Choroid plexus epithelial cell (primary cell): ENCODE data around the gene SLC35F2.
"Not testable (repeated sequence)": the region's sequence is repeated elsewhere in the genome, so short reads cannot be mapped to it uniquely, and the experiment has no call there.

Source experiments
- DNase-seq: peaks from one replicate; pipeline ENCODE4 v3.0.0-alpha.2; 2010; ENCODE audit warnings: low read depth
- H3K4me3 ChIP-seq: 2 replicates; pipeline ENCODE4 v1.5.1; 2011; ENCODE audit warnings: low read depth, mild to moderate bottlenecking, control low read depth, low read length, moderate library complexity
- TF ChIP-seq, protein P1 (sequence below): conservative IDR thresholded peaks from 2 replicates; pipeline ENCODE4 v1.5.1; 2011; ENCODE audit warnings: low read depth, mild to moderate bottlenecking, control low read depth, inconsistent platforms, low read length, moderate library complexity

SLC35F2 gene, protein sequence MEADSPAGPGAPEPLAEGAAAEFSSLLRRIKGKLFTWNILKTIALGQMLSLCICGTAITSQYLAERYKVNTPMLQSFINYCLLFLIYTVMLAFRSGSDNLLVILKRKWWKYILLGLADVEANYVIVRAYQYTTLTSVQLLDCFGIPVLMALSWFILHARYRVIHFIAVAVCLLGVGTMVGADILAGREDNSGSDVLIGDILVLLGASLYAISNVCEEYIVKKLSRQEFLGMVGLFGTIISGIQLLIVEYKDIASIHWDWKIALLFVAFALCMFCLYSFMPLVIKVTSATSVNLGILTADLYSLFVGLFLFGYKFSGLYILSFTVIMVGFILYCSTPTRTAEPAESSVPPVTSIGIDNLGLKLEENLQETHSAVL

GRCh38 chr11:107858217-107859070, at the start of gene SLC35F2:
Gene SLC35F2 (minus strand): TSS chr11:107858787. CDS start chr11:107858767, 20 bp downstream.
- DNase-seq, result peak; percentile 55
- TF ChIP-seq, protein P1, sequence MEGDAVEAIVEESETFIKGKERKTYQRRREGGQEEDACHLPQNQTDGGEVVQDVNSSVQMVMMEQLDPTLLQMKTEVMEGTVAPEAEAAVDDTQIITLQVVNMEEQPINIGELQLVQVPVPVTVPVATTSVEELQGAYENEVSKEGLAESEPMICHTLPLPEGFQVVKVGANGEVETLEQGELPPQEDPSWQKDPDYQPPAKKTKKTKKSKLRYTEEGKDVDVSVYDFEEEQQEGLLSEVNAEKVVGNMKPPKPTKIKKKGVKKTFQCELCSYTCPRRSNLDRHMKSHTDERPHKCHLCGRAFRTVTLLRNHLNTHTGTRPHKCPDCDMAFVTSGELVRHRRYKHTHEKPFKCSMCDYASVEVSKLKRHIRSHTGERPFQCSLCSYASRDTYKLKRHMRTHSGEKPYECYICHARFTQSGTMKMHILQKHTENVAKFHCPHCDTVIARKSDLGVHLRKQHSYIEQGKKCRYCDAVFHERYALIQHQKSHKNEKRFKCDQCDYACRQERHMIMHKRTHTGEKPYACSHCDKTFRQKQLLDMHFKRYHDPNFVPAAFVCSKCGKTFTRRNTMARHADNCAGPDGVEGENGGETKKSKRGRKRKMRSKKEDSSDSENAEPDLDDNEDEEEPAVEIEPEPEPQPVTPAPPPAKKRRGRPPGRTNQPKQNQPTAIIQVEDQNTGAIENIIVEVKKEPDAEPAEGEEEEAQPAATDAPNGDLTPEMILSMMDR, result no peak
- H3K4me3 ChIP-seq, result peak within 1 kb of the TSS; percentile 81

- DNase-seq, result no peak
- TF ChIP-seq, protein P1, result no peak
These were observed 49.6 kb upstream of the SLC35F2 start for GRCh38 chr11:107908211-107908610.

DNA sequence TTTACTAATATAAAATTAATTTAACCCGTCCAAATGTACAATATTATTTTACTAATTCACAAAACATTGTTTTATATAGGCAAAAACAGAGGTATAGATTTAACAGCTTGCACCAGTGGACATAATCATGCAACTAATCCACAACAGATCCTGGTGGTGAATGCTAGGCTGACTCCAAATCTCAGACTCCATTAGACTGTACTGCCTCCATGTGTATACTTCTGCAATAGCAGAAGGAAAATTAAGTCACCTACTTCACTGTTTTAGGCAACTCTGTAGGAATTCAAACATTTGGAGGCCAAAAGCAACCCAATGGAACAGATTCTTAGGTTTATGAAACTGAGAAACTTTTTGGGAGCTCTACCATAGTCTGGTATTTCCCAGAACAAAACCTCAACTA, 39.7 kb upstream of the SLC35F2 start:
- TF ChIP-seq, protein P1, result peak; percentile 79
- DNase-seq, result peak; percentile 85
- no peak overlapping the region for H3K4me3 ChIP-seq

More at GRCh38 chr11:107908211-107908610, 49.6 kb upstream of the SLC35F2 start:
- H3K4me3 ChIP-seq, result no peak overlapping the region

- DNase-seq, result no peak
- no peak overlapping the region for H3K4me3 ChIP-seq
- TF ChIP-seq, protein P1, result no peak
These were observed 23.7 kb upstream of the SLC35F2 start for GRCh38 chr11:107882095-107882820.

- H3K4me3 ChIP-seq, DNase-seq: not testable (repeated sequence)
These were observed 22.9 kb upstream of the SLC35F2 start for GRCh38 chr11:107881471-107881870.

GRCh38 chr11:107876141-107876540, 17.6 kb upstream of the SLC35F2 start:
- TF ChIP-seq, protein P1, result no peak
- DNase-seq, result no peak
- H3K4me3 ChIP-seq, result no peak overlapping the region

DNA sequence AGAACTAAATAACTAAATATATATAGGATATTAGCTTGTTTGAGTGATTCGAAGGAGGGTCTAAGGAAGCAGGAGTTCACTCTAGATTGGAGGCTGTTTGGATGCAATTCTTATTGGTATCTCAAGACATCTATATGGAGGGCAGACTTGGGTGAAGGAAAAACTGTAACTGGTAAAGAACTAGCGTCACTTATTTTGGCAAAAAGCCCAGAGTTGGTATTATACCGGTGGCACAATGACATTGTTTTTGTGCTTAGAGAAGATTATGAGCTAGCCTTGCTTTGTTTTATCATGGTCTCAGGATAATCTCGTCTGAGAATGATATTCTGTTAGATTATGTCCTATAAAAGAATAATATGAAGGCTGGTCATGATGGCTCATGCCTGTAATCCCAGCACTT, 6.0 kb upstream of the SLC35F2 start:
- no peak for DNase-seq
- no peak overlapping the region for H3K4me3 ChIP-seq
- TF ChIP-seq, protein P1, result no peak
